ENCODE measurements around the gene WASHC2A.
"Not testable (repeated sequence)": the region's sequence is repeated elsewhere in the genome, so short reads cannot be mapped to it uniquely, and the experiment has no call there.

WASHC2A gene, protein sequence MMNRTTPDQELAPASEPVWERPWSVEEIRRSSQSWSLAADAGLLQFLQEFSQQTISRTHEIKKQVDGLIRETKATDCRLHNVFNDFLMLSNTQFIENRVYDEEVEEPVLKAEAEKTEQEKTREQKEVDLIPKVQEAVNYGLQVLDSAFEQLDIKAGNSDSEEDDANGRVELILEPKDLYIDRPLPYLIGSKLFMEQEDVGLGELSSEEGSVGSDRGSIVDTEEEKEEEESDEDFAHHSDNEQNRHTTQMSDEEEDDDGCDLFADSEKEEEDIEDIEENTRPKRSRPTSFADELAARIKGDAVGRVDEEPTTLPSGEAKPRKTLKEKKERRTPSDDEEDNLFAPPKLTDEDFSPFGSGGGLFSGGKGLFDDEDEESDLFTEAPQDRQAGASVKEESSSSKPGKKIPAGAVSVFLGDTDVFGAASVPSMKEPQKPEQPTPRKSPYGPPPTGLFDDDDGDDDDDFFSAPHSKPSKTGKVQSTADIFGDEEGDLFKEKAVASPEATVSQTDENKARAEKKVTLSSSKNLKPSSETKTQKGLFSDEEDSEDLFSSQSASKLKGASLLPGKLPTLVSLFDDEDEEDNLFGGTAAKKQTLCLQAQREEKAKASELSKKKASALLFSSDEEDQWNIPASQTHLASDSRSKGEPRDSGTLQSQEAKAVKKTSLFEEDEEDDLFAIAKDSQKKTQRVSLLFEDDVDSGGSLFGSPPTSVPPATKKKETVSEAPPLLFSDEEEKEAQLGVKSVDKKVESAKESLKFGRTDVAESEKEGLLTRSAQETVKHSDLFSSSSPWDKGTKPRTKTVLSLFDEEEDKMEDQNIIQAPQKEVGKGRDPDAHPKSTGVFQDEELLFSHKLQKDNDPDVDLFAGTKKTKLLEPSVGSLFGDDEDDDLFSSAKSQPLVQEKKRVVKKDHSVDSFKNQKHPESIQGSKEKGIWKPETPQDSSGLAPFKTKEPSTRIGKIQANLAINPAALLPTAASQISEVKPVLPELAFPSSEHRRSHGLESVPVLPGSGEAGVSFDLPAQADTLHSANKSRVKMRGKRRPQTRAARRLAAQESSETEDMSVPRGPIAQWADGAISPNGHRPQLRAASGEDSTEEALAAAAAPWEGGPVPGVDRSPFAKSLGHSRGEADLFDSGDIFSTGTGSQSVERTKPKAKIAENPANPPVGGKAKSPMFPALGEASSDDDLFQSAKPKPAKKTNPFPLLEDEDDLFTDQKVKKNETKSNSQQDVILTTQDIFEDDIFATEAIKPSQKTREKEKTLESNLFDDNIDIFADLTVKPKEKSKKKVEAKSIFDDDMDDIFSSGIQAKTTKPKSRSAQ (N-terminal part only)

DNA sequence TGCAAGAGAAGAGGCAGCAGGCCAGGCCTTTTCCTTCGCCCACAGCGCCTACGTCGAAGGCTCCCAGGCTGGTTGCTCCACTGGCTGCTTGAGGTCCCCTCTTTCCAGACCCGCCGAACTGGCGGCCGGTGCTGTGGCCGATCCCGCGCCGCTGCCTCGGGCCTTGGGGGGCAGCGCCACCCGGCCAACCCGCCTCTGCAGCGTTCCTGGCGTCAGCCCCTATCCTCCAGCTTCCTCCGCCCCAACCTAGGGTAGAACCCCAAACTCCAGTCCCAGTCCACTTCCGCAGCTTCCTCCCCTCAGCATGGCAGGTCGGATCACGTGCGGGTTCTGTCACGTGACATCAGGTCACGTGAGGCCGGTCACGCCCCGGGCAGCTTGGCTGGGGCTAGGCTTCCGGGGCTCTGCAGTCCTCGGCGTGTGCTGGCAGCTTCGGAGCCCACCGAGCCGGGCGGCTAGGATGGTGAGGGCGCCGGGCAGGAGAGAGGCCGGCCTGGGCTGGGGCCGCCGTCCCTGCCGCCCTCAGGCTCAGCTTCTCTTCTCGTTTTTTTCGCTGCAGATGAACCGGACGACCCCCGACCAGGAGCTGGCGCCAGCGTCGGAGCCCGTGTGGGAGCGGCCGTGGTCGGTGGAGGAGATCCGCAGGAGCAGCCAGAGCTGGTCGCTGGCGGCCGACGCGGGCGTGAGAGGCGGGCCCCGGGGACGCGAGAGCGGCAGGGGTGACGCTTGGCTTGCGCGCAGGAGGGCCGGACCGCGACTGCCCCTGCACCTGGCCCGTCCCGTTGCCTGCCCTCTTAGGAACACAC is at the start of gene WASHC2A:
Gene WASHC2A, plus strand, starts transcription at position 409 of the 806 bp plus-strand sequence. Its CDS starts 52 bp downstream, at position 461.
- not testable (repeated sequence) for H3K27me3 ChIP-seq (ENCODE audit: control insufficient read depth in 5 of 5, insufficient read depth in 4 of 5, low read length in 5 of 5); H3K36me3 ChIP-seq (ENCODE audit: control insufficient read depth in 5 of 5, insufficient read depth in 5 of 5, low read length in 5 of 5); H3K9me3 ChIP-seq (ENCODE audit: control insufficient read depth in 5 of 5, low read length in 5 of 5); H3K27ac ChIP-seq (ENCODE audit: low read depth, low read length)
- H3K4me3 ChIP-seq (ENCODE audit: low read depth in 1 of 5, low read length in 5 of 5): peak within 1 kb of the TSS; percentile 52 to 88 (median 75)
- H3K9ac ChIP-seq (ENCODE audit: low read length in 5 of 5): peak within 1 kb of the TSS in 4 of 5 donors; percentile 46 to 79 (median 61)
- peaks cover 0 to 11% (median 7%) of the 10 kb centered on the region in 5 donors for H3K4me1 ChIP-seq (ENCODE audit: control insufficient read depth in 5 of 5, insufficient read depth in 5 of 5, low read length in 5 of 5)

- not testable (repeated sequence) for H3K4me1 ChIP-seq (ENCODE audit: control insufficient read depth in 5 of 5, insufficient read depth in 5 of 5, low read length in 5 of 5); H3K9ac ChIP-seq (ENCODE audit: low read length in 5 of 5); H3K27me3 ChIP-seq (ENCODE audit: control insufficient read depth in 5 of 5, insufficient read depth in 4 of 5, low read length in 5 of 5); H3K9me3 ChIP-seq (ENCODE audit: control insufficient read depth in 5 of 5, low read length in 5 of 5); H3K36me3 ChIP-seq (ENCODE audit: control insufficient read depth in 5 of 5, insufficient read depth in 5 of 5, low read length in 5 of 5); H3K4me3 ChIP-seq (ENCODE audit: low read depth in 1 of 5, low read length in 5 of 5); H3K27ac ChIP-seq (ENCODE audit: low read depth, low read length)
These were observed 48.5 kb upstream of the WASHC2A start for GRCh38 chr10:50019279-50019678.

GRCh38 chr10:50020451-50021024 is 47.2 kb upstream of the WASHC2A start:
- not testable (repeated sequence) for H3K9ac ChIP-seq (ENCODE audit: low read length in 5 of 5); H3K9me3 ChIP-seq (ENCODE audit: control insufficient read depth in 5 of 5, low read length in 5 of 5); H3K36me3 ChIP-seq (ENCODE audit: control insufficient read depth in 5 of 5, insufficient read depth in 5 of 5, low read length in 5 of 5); H3K27ac ChIP-seq (ENCODE audit: low read depth, low read length); H3K4me1 ChIP-seq (ENCODE audit: control insufficient read depth in 5 of 5, insufficient read depth in 5 of 5, low read length in 5 of 5); H3K27me3 ChIP-seq (ENCODE audit: control insufficient read depth in 5 of 5, insufficient read depth in 4 of 5, low read length in 5 of 5); H3K4me3 ChIP-seq (ENCODE audit: low read depth in 1 of 5, low read length in 5 of 5)

DNA sequence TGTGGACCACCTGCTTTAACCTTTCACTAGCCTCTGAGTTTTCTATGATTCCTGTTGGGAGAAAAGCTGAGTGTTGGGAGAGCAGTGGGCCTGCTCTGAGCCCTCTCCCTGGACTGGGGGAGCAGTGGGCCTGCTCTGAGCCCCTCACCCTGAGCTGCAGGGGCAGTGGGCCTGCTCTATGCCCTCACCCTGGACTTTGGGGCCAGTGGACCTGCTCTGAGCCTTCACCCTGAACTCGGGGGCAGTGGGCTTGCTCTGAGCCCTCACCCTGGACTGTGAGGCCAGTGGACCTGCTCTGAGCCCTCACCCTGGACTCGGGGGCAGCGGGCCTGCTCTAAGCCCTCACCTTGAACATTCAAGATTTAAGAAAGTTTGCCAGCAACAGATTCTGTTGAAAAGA is 46.1 kb upstream of the WASHC2A start:
- Histone ChIP-seq H3K4me1 (ENCODE audit: control insufficient read depth in 5 of 5, insufficient read depth in 5 of 5, low read length in 5 of 5) (peaks cover 0 to 3% (median 0%) of the 10 kb centered on the region in 5 donors), H3K9me3 (ENCODE audit: control insufficient read depth in 5 of 5, low read length in 5 of 5) (no peaks in the 10 kb centered on the region), H3K9ac (ENCODE audit: low read length in 5 of 5) (no peak overlapping the region), H3K27ac (ENCODE audit: low read depth, low read length) (no peak overlapping the region), H3K4me3 (ENCODE audit: low read depth in 1 of 5, low read length in 5 of 5) (no peak overlapping the region), H3K27me3 (ENCODE audit: control insufficient read depth in 5 of 5, insufficient read depth in 4 of 5, low read length in 5 of 5) (peaks cover 8 to 14% (median 12%) of the 10 kb centered on the region in 5 donors), H3K36me3 (ENCODE audit: control insufficient read depth in 5 of 5, insufficient read depth in 5 of 5, low read length in 5 of 5) (no peaks in the 10 kb centered on the region)

DNA sequence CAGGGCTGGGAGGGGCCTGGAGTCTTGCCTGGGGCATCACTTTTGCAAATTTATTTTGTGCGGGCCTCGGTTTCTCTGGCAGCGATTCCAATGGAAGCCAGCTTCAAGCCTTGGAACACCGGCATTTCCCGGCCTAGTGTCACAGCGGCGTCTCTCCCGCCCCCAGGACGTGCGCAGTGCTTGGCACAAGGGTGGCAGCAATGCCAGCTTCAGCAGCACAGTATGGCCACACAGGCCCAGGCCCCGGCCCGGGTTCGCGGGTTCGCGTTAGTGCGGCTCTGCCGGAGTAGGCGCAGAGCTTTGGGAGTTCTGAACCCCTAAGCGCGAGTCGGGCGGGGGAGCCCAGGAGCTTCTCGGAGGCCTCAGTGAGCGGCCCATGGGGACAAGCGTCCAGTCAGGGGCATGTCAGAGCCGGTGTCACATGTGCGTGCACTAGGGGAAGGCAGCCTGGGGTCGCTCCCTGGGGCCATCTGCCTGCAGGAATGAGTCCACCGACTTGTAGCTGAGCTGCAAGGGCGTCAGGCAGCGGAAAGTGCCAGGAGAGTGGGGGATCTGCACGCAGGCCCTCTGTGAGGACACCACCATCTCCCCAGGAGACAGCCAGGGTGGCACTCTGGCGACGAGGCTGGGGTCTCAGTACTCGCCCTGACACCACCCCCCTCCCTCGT is 42.9 kb upstream of the WASHC2A start:
- H3K4me1 ChIP-seq (ENCODE audit: control insufficient read depth in 5 of 5, insufficient read depth in 5 of 5, low read length in 5 of 5); H3K27ac ChIP-seq (ENCODE audit: low read depth, low read length); H3K36me3 ChIP-seq (ENCODE audit: control insufficient read depth in 5 of 5, insufficient read depth in 5 of 5, low read length in 5 of 5); H3K9ac ChIP-seq (ENCODE audit: low read length in 5 of 5); H3K9me3 ChIP-seq (ENCODE audit: control insufficient read depth in 5 of 5, low read length in 5 of 5); H3K4me3 ChIP-seq (ENCODE audit: low read depth in 1 of 5, low read length in 5 of 5): not testable (repeated sequence)
- peaks cover 8 to 17% (median 13%) of the 10 kb centered on the region in 5 donors for H3K27me3 ChIP-seq (ENCODE audit: control insufficient read depth in 5 of 5, insufficient read depth in 4 of 5, low read length in 5 of 5)

DNA sequence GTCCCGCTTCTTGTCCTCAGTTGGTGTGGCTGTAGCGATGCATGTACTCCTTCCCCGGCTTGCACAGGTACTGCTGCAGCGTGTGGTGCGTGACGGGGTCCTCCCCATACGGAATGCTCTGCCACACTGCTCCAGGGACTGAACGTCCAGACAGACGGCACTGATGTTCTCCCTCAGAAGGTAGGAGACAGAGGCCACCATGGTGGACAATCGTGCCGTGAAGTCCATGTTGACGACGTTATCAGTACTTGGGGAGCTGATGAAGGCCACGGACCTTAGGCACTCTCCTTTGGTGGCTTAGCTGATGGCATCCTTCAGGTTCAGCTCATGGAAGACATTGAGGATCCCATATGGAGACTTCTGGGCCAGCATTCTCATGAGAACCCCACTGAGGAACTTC is 42.1 kb upstream of the WASHC2A start:
- Histone ChIP-seq H3K36me3 (ENCODE audit: control insufficient read depth in 5 of 5, insufficient read depth in 5 of 5, low read length in 5 of 5) (no peaks in the 10 kb centered on the region), H3K9ac (ENCODE audit: low read length in 5 of 5) (no peak overlapping the region), H3K9me3 (ENCODE audit: control insufficient read depth in 5 of 5, low read length in 5 of 5) (no peaks in the 10 kb centered on the region), H3K4me1 (ENCODE audit: control insufficient read depth in 5 of 5, insufficient read depth in 5 of 5, low read length in 5 of 5) (no peaks in the 10 kb centered on the region), H3K27ac (ENCODE audit: low read depth, low read length) (no peak overlapping the region), H3K4me3 (ENCODE audit: low read depth in 1 of 5, low read length in 5 of 5) (no peak overlapping the region), H3K27me3 (ENCODE audit: control insufficient read depth in 5 of 5, insufficient read depth in 4 of 5, low read length in 5 of 5) (peaks cover 8 to 17% (median 13%) of the 10 kb centered on the region in 5 donors)

- Histone ChIP-seq H3K27ac (ENCODE audit: low read depth, low read length) (no peak overlapping the region), H3K4me3 (ENCODE audit: low read depth in 1 of 5, low read length in 5 of 5) (no peak overlapping the region), H3K4me1 (ENCODE audit: control insufficient read depth in 5 of 5, insufficient read depth in 5 of 5, low read length in 5 of 5) (no peaks in the 10 kb centered on the region), H3K9me3 (ENCODE audit: control insufficient read depth in 5 of 5, low read length in 5 of 5) (no peaks in the 10 kb centered on the region), H3K9ac (ENCODE audit: low read length in 5 of 5) (no peak overlapping the region), H3K36me3 (ENCODE audit: control insufficient read depth in 5 of 5, insufficient read depth in 5 of 5, low read length in 5 of 5) (no peaks in the 10 kb centered on the region), H3K27me3 (ENCODE audit: control insufficient read depth in 5 of 5, insufficient read depth in 4 of 5, low read length in 5 of 5) (peaks cover 8 to 17% (median 13%) of the 10 kb centered on the region in 5 donors)
These were observed 40.6 kb upstream of the WASHC2A start for GRCh38 chr10:50027195-50027594.

DNA sequence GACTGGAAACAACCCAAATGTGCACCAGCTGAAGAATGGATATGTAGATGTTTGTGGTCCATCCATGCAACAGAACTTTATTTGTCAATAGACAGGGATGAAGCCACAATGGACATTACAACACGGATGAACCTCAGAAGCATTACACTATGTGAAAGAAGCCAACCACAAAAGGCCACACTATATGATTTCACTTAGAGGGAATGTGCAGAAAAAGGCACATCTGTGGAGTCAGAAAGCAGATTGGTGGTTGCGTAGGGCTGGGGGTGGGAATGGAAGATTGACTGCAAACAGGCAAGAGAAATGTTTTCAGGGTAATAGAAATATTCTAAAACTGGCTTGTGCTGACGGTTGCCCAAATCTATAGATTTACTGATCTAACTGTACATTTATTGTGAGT is 34.3 kb upstream of the WASHC2A start:
- no peak overlapping the region for H3K9ac ChIP-seq (ENCODE audit: low read length in 5 of 5)
- H3K27me3 ChIP-seq (ENCODE audit: control insufficient read depth in 5 of 5, insufficient read depth in 4 of 5, low read length in 5 of 5): no peaks in the 10 kb centered on the region
- no peak overlapping the region for H3K27ac ChIP-seq (ENCODE audit: low read depth, low read length)
- no peaks in the 10 kb centered on the region for H3K4me1 ChIP-seq (ENCODE audit: control insufficient read depth in 5 of 5, insufficient read depth in 5 of 5, low read length in 5 of 5)
- H3K4me3 ChIP-seq (ENCODE audit: low read depth in 1 of 5, low read length in 5 of 5): no peak overlapping the region
- H3K36me3 ChIP-seq (ENCODE audit: control insufficient read depth in 5 of 5, insufficient read depth in 5 of 5, low read length in 5 of 5): no peaks in the 10 kb centered on the region
- no peaks in the 10 kb centered on the region for H3K9me3 ChIP-seq (ENCODE audit: control insufficient read depth in 5 of 5, low read length in 5 of 5)

Measured in subcutaneous abdominal adipose tissue (tissue), 5 donors.